RWPE2 (cell line): ENCODE measurements around the gene DTYMK.

Experiments used
- ATAC-seq: fragments of 200-7000 bp; cut with Tn5 transposase; 3 replicates; pipeline ENCODE4 v1.9.1; 2021; ENCODE audit warnings: low read depth
- DNase-seq: peaks from one replicate; pipeline ENCODE4 v3.0.0-alpha.2; 2020; ENCODE audit warnings: low spot score
- H3K27ac ChIP-seq: fragments of 450-650 bp; 2 replicates; pipeline ENCODE4 v1.5.1; 2017; ENCODE audit warnings: mild to moderate bottlenecking; ENCODE audit not compliant: poor library complexity, severe bottlenecking
- H3K27me3 ChIP-seq: fragments of 250-450 bp; sonication (Bioruptor Pico); 2 replicates; pipeline ENCODE4 v1.5.1; 2021; ENCODE audit warnings: mild to moderate bottlenecking, moderate library complexity; ENCODE audit not compliant: insufficient read depth, poor library complexity, severe bottlenecking
- H3K36me3 ChIP-seq: fragments of 250-450 bp; sonication (Bioruptor Pico); 2 replicates; pipeline ENCODE4 v1.5.1; 2020; ENCODE audit warnings: low read depth, mild to moderate bottlenecking, moderate library complexity
- H3K4me1 ChIP-seq: fragments of 250-450 bp; sonication (Bioruptor Pico); 2 replicates; pipeline ENCODE4 v1.5.1; 2021; ENCODE audit warnings: mild to moderate bottlenecking, moderate library complexity; ENCODE audit not compliant: insufficient read depth, poor library complexity, severe bottlenecking
- H3K4me3 ChIP-seq: fragments of 250-450 bp; sonication (Bioruptor Pico); 2 replicates; pipeline ENCODE4 v1.5.1; 2021; ENCODE audit warnings: mild to moderate bottlenecking, moderate library complexity; ENCODE audit not compliant: severe bottlenecking
- H3K9me3 ChIP-seq: fragments of 250-450 bp; sonication (Bioruptor Pico); 2 replicates; pipeline ENCODE4 v1.5.1; 2021; ENCODE audit warnings: mild to moderate bottlenecking, moderate library complexity; ENCODE audit not compliant: severe bottlenecking
- TF ChIP-seq, protein P1 (sequence below): fragments of 450-650 bp; IDR thresholded peaks from one replicate; pipeline ENCODE4 v1.5.1; 2017; ENCODE audit warnings: mild to moderate bottlenecking, moderate library complexity; ENCODE audit not compliant: poor library complexity, severe bottlenecking

DTYMK gene

DNA sequence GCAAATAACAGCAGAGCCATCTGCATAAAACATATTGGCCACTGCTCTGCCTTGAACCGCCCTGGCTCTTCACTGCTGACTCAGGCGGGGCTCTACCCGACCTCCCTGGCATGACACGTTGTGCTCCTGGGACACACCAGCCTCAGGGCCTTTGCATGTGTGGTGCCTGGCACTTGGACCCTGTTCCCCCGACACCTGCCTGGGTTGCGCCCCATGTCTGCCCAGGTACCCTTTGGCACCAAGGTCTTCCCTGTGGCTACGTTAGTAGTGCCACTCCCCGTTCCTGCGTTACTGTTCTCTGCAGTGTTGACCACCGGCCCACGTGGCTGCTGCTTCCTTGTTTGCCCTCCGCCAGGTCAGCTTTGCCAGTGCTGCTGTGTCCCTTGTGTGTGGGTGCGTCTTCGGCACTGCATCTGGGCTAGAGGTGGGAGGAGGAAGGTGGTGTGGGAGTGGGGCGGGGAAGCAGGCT is 28.8 kb downstream of the DTYMK start:
- H3K36me3 ChIP-seq: peaks cover 48% of the 10 kb centered on the region
- H3K4me1 ChIP-seq: no peaks in the 10 kb centered on the region
- H3K27ac ChIP-seq: no peak overlapping the region
- H3K9me3 ChIP-seq: no peaks in the 10 kb centered on the region
- ATAC-seq (no peak), DNase-seq (no peak)
- TF ChIP-seq, protein P1, sequence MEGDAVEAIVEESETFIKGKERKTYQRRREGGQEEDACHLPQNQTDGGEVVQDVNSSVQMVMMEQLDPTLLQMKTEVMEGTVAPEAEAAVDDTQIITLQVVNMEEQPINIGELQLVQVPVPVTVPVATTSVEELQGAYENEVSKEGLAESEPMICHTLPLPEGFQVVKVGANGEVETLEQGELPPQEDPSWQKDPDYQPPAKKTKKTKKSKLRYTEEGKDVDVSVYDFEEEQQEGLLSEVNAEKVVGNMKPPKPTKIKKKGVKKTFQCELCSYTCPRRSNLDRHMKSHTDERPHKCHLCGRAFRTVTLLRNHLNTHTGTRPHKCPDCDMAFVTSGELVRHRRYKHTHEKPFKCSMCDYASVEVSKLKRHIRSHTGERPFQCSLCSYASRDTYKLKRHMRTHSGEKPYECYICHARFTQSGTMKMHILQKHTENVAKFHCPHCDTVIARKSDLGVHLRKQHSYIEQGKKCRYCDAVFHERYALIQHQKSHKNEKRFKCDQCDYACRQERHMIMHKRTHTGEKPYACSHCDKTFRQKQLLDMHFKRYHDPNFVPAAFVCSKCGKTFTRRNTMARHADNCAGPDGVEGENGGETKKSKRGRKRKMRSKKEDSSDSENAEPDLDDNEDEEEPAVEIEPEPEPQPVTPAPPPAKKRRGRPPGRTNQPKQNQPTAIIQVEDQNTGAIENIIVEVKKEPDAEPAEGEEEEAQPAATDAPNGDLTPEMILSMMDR: no peak
- H3K27me3 ChIP-seq: no peaks in the 10 kb centered on the region
- H3K4me3 ChIP-seq: no peak overlapping the region

DNA sequence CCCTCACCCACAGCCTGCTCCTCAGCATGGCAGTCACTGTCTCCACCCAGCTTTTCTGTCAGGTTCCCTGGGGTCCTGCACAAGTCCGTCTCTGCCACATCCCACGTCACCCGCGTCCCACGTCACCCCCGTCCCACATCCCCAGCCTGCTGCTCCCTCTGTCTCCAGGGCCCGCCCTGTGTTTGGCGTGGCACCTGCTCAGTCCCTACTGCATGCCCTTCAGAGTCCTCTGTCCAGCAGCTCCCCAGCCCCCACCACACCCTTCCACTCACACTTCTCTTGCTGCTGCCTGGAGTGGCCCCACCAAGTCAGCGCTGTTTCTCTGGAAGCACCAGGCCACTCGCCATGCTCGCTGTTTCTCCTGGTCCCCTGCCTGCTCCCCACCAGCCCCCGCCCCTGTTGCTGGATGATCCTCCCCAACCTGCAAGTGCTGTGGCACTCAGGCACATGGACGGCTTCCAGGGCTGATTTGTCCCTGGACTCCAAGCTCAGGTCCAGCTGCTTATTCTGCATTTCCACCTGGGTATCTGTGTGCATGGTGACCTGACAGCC is 30.3 kb downstream of the DTYMK start:
- Histone ChIP-seq H3K27ac (no peak overlapping the region), H3K36me3 (peaks cover 57% of the 10 kb centered on the region), H3K4me1 (no peaks in the 10 kb centered on the region)

DNA sequence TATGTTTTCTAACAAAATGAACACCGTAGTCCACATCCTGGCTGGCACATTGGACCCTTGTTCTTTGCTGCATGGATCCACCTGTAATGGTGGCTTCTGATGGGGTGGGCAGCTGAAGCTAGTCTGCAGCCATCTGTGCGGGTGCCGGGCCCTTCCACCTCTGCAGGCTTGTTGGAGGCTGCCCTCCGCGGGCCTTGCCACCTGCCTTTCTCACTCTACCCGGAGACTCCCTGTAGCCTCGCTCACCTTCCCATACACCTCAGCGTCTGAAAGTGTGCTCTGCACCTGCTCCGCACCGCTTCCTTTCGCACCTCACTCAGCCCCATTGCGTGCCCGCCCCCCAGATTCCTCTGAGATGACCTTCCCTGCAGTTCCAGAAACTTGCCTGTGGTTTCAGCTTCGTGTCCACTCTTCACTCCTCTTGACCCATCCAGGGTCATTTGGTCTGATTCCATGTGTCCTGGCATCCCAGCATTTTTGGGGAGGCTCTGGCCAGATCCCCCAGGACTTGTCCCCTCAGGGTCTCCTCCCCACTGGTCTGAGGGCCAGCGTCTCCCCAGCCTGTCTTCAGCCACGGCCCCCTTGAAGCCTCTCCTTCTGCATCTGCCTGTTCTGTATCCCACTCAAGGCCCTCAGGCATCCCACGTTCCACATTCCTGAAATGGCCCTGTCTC is 31.0 kb downstream of the DTYMK start:
- no peak for ATAC-seq
- Histone ChIP-seq H3K4me1 (no peaks in the 10 kb centered on the region), H3K4me3 (no peak overlapping the region), H3K27ac (no peak overlapping the region), H3K27me3 (no peaks in the 10 kb centered on the region), H3K9me3 (no peaks in the 10 kb centered on the region), H3K36me3 (peaks cover 63% of the 10 kb centered on the region)
- DNase-seq: no peak
- TF ChIP-seq, protein P1: no peak

More for the DNA sequence above, 30.3 kb downstream of the DTYMK start:
- no peak overlapping the region for H3K4me3 ChIP-seq
- H3K9me3 ChIP-seq: no peaks in the 10 kb centered on the region
- ATAC-seq (no peak), DNase-seq (no peak)
- no peaks in the 10 kb centered on the region for H3K27me3 ChIP-seq
- TF ChIP-seq, protein P1: no peak

DNA sequence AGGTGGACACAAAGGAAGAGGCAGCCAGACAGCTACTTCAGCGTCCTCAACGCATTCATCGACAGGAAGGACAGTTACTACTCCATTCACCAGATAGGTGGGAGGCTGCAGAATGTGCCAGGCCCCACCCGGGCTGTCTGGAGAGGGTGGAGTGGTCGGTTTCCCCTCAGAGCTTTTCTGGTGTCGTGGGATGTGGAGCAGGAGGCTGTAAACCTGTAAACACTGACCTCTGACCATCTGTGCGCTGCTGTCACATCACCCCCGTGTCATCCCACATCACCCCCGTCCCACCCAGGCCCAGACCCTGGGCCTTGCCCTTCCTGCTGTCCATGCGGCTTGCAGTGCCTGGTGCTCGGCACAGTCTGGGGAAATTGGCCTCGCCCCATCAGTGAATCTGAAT is 32.1 kb downstream of the DTYMK start:
- H3K9me3 ChIP-seq: no peaks in the 10 kb centered on the region
- peaks cover 55% of the 10 kb centered on the region for H3K36me3 ChIP-seq

More for the DNA sequence above, 32.1 kb downstream of the DTYMK start:
- Histone ChIP-seq H3K27me3 (no peaks in the 10 kb centered on the region), H3K27ac (no peak overlapping the region), H3K4me1 (no peaks in the 10 kb centered on the region), H3K4me3 (no peak overlapping the region)
- DNase-seq (no peak), ATAC-seq (no peak)
- TF ChIP-seq, protein P1: no peak
